ENCODE measurements around the gene AURKB. TPM values are rescaled to one million over a fixed set of nuclear protein-coding genes. Genes with fewer than 3 reads are reported as not detected.

Gene AURKB
- total RNA-seq, 2 experiments from 2014 or later = 0.56 to 1.4 TPM

GRCh38 chr17:8155996-8156245 is 54.5 kb downstream of the AURKB start:
- Mint-ChIP-seq H3K27ac (no peak overlapping the region), H3K4me1 (ENCODE audit: low read depth) (peaks cover 70% of the 10 kb centered on the region), H3K36me3 (ENCODE audit: low read depth) (peaks cover 66% of the 10 kb centered on the region), H3K4me3 (no peak overlapping the region), H3K9me3 (no peaks in the 10 kb centered on the region), H3K27me3 (peaks cover 4% of the 10 kb centered on the region)
- no peak for ATAC-seq (ENCODE audit: poor library complexity)
- H3K36me3 ChIP-seq (ENCODE audit: insufficient read depth, low read length) = peaks cover 30% of the 10 kb centered on the region
- ChIA-PET CTCF (interaction anchor here (1.4 to 3.1 kb wide), 3 partner anchors 17 to 36 kb away, joined by 12 to 32 read pairs (median 18); no protein-coding TSS in a partner anchor), POLR2A (interaction anchor here (0.7 to 16.4 kb wide), 24 partner anchors 8 to 677 kb away, joined by 3 to 419 read pairs (median 12); partner anchors contain the start of genes ALOXE3, AURKB, BORCS6 and CTC1)
- H3K4me1 ChIP-seq (ENCODE audit: insufficient read depth, low read length) = peaks cover 88% of the 10 kb centered on the region
- no peak for TF ChIP-seq CTCF (IDR thresholded peaks at IDR 0.05)
- H3K27me3 ChIP-seq (ENCODE audit: control insufficient read depth in 1 of 2, insufficient read depth in 2 of 2, low read length in 2 of 2) = no peaks in the 10 kb centered on the region
- H3K27ac ChIP-seq (ENCODE audit: low read depth in 1 of 2, low read length in 2 of 2) = peak overlapping the region; percentile 99 to 100
- H3K4me3 ChIP-seq (ENCODE audit: low read length) = peak overlapping the region; percentile 86
- no peak for DNase-seq
- H3K9me3 ChIP-seq (ENCODE audit: control insufficient read depth in 1 of 2, insufficient read depth in 1 of 2, low read length in 2 of 2) = no peaks in the 10 kb centered on the region
- intact Hi-C loops (cut with DNase I, micrococcal nuclease) = loop anchor here (1.0 to 10.0 kb wide), 8 partner anchors 17 to 671 kb away; partner anchors contain the start of genes ALOXE3 (in 1 of the 2), CTC1 (in 1 of the 2), KDM6B (in 1 of the 2) and PFAS (in 1 of the 2)

DNA sequence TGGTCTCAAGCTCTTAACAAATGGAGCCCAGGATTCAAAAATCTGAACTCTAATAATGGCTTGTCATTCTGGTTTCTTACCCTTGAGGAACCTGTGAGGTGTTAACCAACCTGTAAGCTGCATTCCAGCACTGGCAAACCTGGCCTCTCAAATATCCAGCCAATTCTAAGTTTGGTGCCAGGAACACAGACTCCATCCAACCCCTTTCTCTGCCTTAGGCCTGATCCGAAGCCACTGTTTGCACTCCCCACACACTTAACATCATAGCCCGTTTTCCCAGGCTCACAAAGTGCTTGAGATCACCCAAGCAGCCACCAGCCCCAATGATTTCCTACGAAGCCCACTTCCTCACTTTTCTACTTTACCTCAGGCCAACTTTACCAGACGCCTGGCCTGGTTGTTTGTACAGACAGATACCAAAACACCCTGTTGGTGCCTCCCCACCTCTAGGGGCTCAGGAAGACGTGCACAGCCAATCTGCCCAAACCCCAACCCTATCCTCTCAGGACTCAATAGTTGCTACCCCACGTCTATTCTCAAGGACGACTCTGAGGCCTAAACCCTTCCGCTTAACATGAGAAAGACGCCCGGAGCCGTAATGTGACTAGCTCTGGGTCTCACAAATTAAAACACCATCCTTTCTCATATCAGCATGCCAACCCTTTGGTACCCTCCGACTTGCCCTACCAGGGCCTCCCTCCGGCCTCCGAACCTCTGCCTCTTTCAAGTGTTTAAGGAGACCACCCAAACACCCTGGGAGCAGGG is 55.0 kb downstream of the AURKB start:
- Histone ChIP-seq H3K4me3 (ENCODE audit: low read length) (peak overlapping the region; percentile 86), H3K36me3 (ENCODE audit: insufficient read depth, low read length) (peaks cover 29% of the 10 kb centered on the region), H3K27me3 (ENCODE audit: control insufficient read depth in 1 of 2, insufficient read depth in 2 of 2, low read length in 2 of 2) (no peaks in the 10 kb centered on the region), H3K4me1 (ENCODE audit: insufficient read depth, low read length) (peaks cover 88% of the 10 kb centered on the region), H3K27ac (ENCODE audit: low read depth in 1 of 2, low read length in 2 of 2) (peak overlapping the region; percentile 99 to 100), H3K9me3 (ENCODE audit: control insufficient read depth in 1 of 2, insufficient read depth in 1 of 2, low read length in 2 of 2) (no peaks in the 10 kb centered on the region)
- ATAC-seq (ENCODE audit: poor library complexity) (no peak), DNase-seq (peak in 4 of 14 experiments; percentile 39 to 67 (median 54))
- ChIA-PET CTCF (interaction anchor here (3.1 kb wide), 1 partner anchor 17 kb away, joined by 32 read pairs; no protein-coding TSS in a partner anchor), POLR2A (interaction anchor here (0.7 to 16.4 kb wide), 20 partner anchors 8 to 469 kb away, joined by 3 to 419 read pairs (median 16); partner anchors contain the start of genes ALOXE3, BORCS6, CTC1 and HES7)
- Mint-ChIP-seq H3K27ac (no peak overlapping the region), H3K36me3 (ENCODE audit: low read depth) (peaks cover 66% of the 10 kb centered on the region), H3K9me3 (no peaks in the 10 kb centered on the region), H3K4me3 (no peak overlapping the region), H3K4me1 (ENCODE audit: low read depth) (peaks cover 65% of the 10 kb centered on the region), H3K27me3 (peaks cover 4% of the 10 kb centered on the region)
- intact Hi-C loops (cut with DNase I, micrococcal nuclease) = loop anchor here (5.0 to 10.0 kb wide), 4 partner anchors 92 to 671 kb away; partner anchors contain the start of genes CTC1 (in 1 of the 2), KDM6B (in 1 of the 2), PFAS (in 1 of the 2) and POLR2A (in 1 of the 2)
- TF ChIP-seq CTCF (IDR thresholded peaks at IDR 0.05) = no peak

Small RNA genes lying within 50 kb of the gene (microRNA-seq; reads per million reads assigned to microRNA genes)
- 3.7 reads per million, percentile 19 among the genes with 10 or more reads in this experiment for gene MIR4521 (ENCODE audit: borderline microRNAs expressed, borderline replicate concordance)

Other genes starting within 250 kb of the AURKB start
- gene GUCY2D, start 208.0 kb downstream of the AURKB start, total RNA-seq = under 1 TPM in 1 of 2 experiments, not detected in 1; 0.06 TPM
- gene ALOX15B, start 171.5 kb downstream of the AURKB start, total RNA-seq = not detected
- gene ALOX12B, start 122.9 kb downstream of the AURKB start, total RNA-seq = under 1 TPM in 1 of 2 experiments, not detected in 1; 0.41 TPM
- under 1 TPM; 0.81 to 0.91 TPM for gene ALOXE3, start 92.1 kb downstream of the AURKB start, total RNA-seq
- gene HES7, start 86.5 kb downstream of the AURKB start, total RNA-seq = under 1 TPM; 0.52 to 0.53 TPM
- gene PER1, start 58.2 kb downstream of the AURKB start, total RNA-seq = 1,000 to 10,000 TPM; 1,723 to 1,794 TPM
- 100 to 1,000 TPM; 351 to 366 TPM for gene VAMP2, start 47.6 kb downstream of the AURKB start, total RNA-seq
- gene TMEM107, start 34.2 kb downstream of the AURKB start, total RNA-seq = 10 to 100 TPM; 12.2 to 12.9 TPM
- gene BORCS6, start 20.4 kb downstream of the AURKB start, total RNA-seq = 1 to 10 TPM; 6.1 to 6.4 TPM
- gene CTC1, start 37.5 kb upstream of the AURKB start, total RNA-seq = 100 to 1,000 TPM; 259 to 269 TPM
- gene PFAS, start 38.7 kb upstream of the AURKB start, total RNA-seq = 10 to 100 TPM; 22.3 to 23.0 TPM
- gene RANGRF, start 78.1 kb upstream of the AURKB start, total RNA-seq = 10 to 100 TPM; 23.1 to 24.6 TPM
- gene SLC25A35, start 84.8 kb upstream of the AURKB start, total RNA-seq = 1 to 10 TPM; 3.6 to 4.1 TPM
- not detected for gene ARHGEF15, start 99.7 kb upstream of the AURKB start, total RNA-seq
- gene ODF4, start 129.3 kb upstream of the AURKB start, total RNA-seq = not detected
- 1,000 to 10,000 TPM; 2,959 to 3,104 TPM for gene RPL26, start 172.6 kb upstream of the AURKB start, total RNA-seq
- 1 to 10 TPM; 1.2 TPM for gene RNF222, start 187.3 kb upstream of the AURKB start, total RNA-seq
- gene NDEL1, start 225.3 kb upstream of the AURKB start, total RNA-seq = 100 to 1,000 TPM; 300 to 313 TPM

Data from CD4-positive, alpha-beta T cell (primary cell).